Cardiac muscle cell (in vitro differentiated cells and primary cell): ENCODE measurements around the gene SPRN. TPM values are rescaled to one million over a fixed set of nuclear protein-coding genes. Genes with fewer than 3 reads are reported as not detected.
"Not testable (repeated sequence)": the region's sequence is repeated elsewhere in the genome, so short reads cannot be mapped to it uniquely, and the experiment has no call there.

Experiments
- DNase-seq, 2 donors: peaks; one replicate each; pipeline versions ENCODE4 v3.0.0 to v3.0.0-alpha.2; 2010 to 2017; ENCODE audit warnings: low read depth in 1 of 2, low spot score in 1 of 2
- H3K27ac ChIP-seq: fragments of 200-600 bp; sonication (generic); 2 replicates; pipeline ENCODE4 v1.5.1; 2016
- H3K27me3 ChIP-seq: fragments of 200-600 bp; sonication (generic); 2 replicates; pipeline ENCODE4 v1.6.0; 2016; ENCODE audit warnings: control low read depth
- H3K36me3 ChIP-seq: fragments of 200-600 bp; sonication (generic); 2 replicates; pipeline ENCODE4 v1.5.1; 2016; ENCODE audit warnings: control low read depth
- H3K4me1 ChIP-seq: fragments of 200-600 bp; sonication (generic); 2 replicates; pipeline ENCODE4 v1.8.1; 2017; ENCODE audit warnings: low read depth, mild to moderate bottlenecking, mixed run types
- H3K4me3 ChIP-seq: fragments of 200-600 bp; sonication (generic); 2 replicates; pipeline ENCODE4 v1.5.1; 2016; ENCODE audit warnings: mild to moderate bottlenecking
- H3K9me3 ChIP-seq: fragments of 200-600 bp; sonication (generic); 2 replicates; pipeline ENCODE4 v1.5.1; 2017; ENCODE audit warnings: low read depth, mild to moderate bottlenecking, control low read depth
- polyA plus RNA-seq: library from polyadenylated mRNA; unstranded; fragments of >200 nt; fragmentation: Nextera tagmentation; extraction: Ambion mirVana; gene quantifications from 2 replicates; pipeline ENCODE4 v1.2.1, GENCODE V29; 2016
- total RNA-seq: library from RNA; depleted of rRNA; stranded (reverse); fragments of >200 nt; gene quantifications from 2 replicates; pipeline ENCODE4 v1.2.3, GENCODE V29; 2016
- TF ChIP-seq, protein P1 (sequence below): IDR thresholded peaks from 2 replicates; pipeline ENCODE4 v1.5.1; 2012; ENCODE audit warnings: low read depth, mild to moderate bottlenecking, low read length

The SPRN gene
- total and polyA plus RNA-seq, 2 experiments from 2014 or later, result 0.33 to 2.3 TPM

DNA sequence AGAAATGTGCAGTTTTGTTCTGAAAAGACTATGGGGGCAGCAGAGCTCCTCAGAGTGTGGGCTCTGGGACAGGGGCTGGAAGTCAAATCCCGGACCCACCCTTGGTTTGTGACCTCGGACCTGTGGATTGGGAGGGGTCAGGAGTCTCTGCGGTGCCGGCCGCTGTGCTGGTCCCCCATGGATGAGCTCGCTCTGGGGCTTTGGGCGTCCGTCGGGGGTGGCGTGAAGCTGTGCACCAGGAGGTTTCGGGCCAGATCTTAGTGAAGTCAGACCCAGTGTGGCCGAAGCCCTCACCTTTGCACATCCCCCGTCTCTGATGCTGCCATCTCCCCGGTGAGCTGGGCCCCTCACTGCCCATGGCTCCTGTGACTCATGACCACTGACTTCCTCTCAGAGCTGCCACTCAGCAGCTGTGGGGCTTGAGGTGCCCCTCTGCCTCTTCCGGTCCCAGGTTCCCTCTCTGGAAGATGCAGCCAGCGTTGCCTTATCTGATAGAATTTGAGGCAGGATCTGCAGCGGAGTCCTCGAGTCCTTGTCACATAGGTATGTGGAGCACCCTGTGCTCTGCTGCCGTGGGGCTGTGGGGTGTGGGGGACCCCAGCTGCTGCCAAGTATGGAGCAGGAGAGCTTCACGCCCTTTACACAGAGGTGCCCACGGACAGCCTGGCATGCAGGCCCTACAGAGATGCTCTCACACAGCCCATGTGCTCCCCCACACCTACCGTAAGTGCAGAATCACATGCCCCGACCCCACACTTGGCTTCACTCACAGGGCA is 18.0 kb upstream of the SPRN start:
- H3K9me3 ChIP-seq, result no peaks in the 10 kb centered on the region
- DNase-seq, result no peak
- no peaks in the 10 kb centered on the region for H3K27me3 ChIP-seq
- H3K36me3 ChIP-seq, result no peaks in the 10 kb centered on the region
- no peaks in the 10 kb centered on the region for H3K4me1 ChIP-seq
- H3K4me3 ChIP-seq, result no peak overlapping the region
- TF ChIP-seq, protein P1, sequence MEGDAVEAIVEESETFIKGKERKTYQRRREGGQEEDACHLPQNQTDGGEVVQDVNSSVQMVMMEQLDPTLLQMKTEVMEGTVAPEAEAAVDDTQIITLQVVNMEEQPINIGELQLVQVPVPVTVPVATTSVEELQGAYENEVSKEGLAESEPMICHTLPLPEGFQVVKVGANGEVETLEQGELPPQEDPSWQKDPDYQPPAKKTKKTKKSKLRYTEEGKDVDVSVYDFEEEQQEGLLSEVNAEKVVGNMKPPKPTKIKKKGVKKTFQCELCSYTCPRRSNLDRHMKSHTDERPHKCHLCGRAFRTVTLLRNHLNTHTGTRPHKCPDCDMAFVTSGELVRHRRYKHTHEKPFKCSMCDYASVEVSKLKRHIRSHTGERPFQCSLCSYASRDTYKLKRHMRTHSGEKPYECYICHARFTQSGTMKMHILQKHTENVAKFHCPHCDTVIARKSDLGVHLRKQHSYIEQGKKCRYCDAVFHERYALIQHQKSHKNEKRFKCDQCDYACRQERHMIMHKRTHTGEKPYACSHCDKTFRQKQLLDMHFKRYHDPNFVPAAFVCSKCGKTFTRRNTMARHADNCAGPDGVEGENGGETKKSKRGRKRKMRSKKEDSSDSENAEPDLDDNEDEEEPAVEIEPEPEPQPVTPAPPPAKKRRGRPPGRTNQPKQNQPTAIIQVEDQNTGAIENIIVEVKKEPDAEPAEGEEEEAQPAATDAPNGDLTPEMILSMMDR, result no peak
- H3K27ac ChIP-seq, result no peak overlapping the region

DNA sequence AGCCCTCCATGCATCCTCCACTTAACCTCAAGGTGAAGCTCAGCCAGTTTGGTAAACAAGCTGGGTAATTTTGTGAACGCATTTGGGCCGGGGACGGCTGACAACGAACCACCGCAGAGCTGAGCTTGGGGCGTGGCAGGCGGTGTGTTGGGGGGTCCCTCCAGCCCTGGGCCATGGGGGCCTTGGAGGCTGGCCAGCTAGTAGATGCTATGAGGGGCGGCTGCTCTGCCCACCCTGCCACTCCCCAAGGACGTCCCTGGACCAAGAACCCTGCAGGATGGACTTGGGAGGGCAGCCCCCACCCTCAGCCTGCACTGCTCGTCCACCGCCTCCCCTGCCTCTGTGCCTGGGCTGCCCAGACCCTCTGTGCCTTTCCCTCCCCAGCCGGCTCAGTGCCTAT is 17.4 kb upstream of the SPRN start:
- no peaks in the 10 kb centered on the region for H3K36me3 ChIP-seq
- TF ChIP-seq, protein P1, result no peak

DNA sequence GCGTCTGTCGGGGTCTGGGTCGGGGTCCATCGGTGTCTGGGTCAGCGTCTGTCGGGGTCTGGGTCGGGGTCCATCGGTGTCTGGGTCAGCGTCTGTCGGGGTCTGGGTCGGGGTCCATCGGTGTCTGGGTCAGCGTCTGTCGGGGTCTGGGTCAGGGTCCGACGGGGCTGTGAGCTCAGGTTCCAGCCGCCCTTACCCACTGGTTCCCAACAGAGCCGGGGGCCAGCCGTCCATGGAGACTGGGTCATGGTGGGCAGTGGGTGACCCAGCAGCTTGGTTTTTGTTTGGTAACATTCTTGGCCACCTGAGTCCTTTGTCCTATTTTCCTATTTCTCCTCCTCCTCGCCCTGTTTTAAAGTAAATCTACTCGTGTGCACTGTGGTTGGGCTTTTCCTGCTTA is 16.9 kb upstream of the SPRN start:
- not testable (repeated sequence) for H3K36me3 ChIP-seq, H3K9me3 ChIP-seq, H3K27me3 ChIP-seq

More for the DNA sequence above, 17.4 kb upstream of the SPRN start:
- Histone ChIP-seq H3K4me1 (no peaks in the 10 kb centered on the region), H3K4me3 (no peak overlapping the region), H3K27me3 (no peaks in the 10 kb centered on the region), H3K27ac (no peak overlapping the region), H3K9me3 (no peaks in the 10 kb centered on the region)
- DNase-seq, result no peak

DNA sequence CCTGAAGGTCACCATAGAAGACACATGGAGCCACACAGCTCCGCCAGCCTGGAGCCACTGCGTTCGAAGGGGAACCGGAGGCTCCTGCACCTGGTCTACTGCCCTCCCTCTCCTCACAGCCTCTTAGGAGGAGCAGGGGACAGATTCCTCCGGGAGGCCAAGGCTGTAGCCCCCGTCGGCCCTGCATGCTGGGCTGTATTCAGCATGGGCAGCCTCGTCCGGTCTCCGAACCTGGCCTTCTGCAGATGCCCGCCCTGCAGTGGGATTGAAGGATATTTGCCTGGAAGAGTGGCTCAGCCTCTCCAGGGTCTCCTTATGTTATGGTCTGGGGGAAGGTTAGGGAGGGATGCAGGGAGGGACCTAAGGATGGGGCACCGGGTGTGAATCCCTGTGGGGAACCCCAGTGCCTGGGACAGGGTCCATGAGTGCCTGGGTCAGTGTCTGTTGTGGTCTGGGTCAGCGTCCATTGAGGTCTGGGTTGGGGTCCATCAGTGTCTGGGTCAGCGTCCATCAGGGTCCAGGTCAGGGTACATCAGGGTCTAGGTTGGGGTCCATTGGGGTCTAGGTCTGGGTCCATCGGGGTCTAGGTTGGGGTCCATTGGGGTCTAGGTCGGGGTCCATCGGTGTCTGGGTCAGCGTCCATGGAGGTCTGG is 16.3 kb upstream of the SPRN start:
- TF ChIP-seq, protein P1, result no peak
- Histone ChIP-seq H3K27ac (no peak overlapping the region), H3K36me3 (no peaks in the 10 kb centered on the region), H3K4me1 (no peaks in the 10 kb centered on the region), H3K27me3 (no peaks in the 10 kb centered on the region), H3K9me3 (no peaks in the 10 kb centered on the region), H3K4me3 (no peak overlapping the region)
- DNase-seq, result no peak

More for the DNA sequence above, 16.9 kb upstream of the SPRN start:
- not testable (repeated sequence) for H3K4me3 ChIP-seq, DNase-seq, H3K4me1 ChIP-seq, H3K27ac ChIP-seq

DNA sequence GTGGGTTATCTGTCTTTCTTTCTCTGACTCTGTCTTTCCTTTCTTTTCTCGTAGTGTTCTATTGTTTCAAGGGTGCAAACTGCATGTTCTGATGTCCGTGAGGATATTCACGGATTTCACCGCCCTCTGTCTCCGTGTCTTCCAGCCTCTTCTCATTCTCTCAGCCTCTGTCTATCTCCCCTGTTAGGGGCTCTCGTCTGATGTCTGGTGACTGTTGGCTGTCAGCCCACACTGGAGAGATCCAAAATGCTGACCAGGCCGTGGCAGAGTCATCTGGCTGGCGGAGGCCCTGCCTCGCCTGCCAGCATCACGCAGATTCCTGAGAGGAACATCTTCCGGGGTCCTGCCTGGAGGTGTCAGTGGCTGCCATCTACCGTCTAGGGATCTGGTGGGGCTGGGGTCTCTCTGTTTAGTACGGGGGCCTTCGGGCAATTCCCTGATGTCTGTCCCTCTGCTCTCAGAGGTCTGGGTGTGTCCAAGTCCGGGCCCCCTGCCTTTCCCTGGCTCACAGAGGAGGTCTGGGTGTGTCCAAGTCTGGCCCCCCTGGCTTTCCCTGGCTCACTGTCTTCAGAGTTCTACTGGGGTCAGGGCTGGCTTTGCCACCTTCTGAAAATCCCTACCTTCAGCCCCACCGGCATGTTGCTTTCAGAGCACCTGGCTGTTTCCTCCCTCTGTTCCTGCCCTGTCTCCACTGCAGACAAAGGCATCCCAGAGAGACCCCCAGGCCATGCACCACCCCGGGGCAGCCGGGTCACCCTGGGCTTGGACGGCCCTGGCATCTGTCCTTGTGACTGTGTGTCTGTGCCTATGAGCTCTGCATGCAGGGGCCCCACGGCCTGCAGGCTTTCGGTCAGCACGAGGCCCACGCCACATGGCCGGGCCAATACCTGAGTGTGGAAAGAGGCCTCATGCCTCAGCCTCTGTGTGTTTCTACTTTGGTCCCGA is 15.4 kb upstream of the SPRN start:
- Histone ChIP-seq H3K4me3 (no peak overlapping the region), H3K27me3 (no peaks in the 10 kb centered on the region), H3K4me1 (no peaks in the 10 kb centered on the region), H3K36me3 (no peaks in the 10 kb centered on the region), H3K27ac (no peak overlapping the region), H3K9me3 (no peaks in the 10 kb centered on the region)
- TF ChIP-seq, protein P1, result no peak
- no peak for DNase-seq
